ENCODE results near the gene OBI1. TPM values are rescaled to one million over a fixed set of nuclear protein-coding genes. Genes with fewer than 3 reads are reported as not detected.

The OBI1 gene
- total and polyA plus RNA-seq, 10 donors = 4.1 to 14.7 (median 11.5) TPM

DNA sequence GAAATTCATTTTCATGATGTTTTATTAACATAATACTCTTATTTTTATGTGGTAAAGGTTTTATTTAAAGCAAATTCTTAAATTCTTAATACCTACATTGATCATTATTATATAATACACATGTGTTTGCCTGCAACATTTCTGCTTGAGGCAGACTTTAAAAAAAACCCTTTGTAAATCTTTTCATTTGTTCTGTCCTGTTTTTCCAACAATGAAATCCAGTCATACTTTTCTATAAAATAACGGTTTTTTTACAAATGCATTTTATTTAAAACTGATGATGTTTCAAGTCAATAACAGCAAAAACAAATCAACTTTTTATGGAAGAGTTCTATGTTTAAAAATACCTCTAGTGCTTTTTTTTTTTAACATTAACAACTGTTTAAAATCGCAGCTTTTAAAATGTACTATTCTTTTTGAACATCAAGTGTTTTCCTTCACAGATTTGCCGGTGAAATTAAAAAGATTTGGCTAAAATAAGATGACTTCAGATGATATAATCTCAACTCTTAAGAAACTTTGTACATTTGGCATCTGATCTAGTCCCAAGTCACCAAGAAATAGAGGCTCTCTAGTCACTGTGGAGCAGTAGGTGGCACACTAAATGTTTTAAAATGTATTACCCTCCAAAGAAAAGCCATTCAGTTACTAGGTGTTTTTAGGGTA is 60.7 kb downstream of the OBI1 start:
- Histone ChIP-seq H3K9me3 (peaks cover 0 to 25% (median 0%) of the 10 kb centered on the region in 8 donors), H3K27ac (no peak overlapping the region), H3K4me3 (no peak overlapping the region), H3K36me3 (no peaks in the 10 kb centered on the region), H3K27me3 (replicated peaks in 1 of 7) (peaks cover 30 to 97% (median 96%) of the 10 kb centered on the region in 7 donors), H3K4me1 (peaks cover 10 to 52% (median 40%) of the 10 kb centered on the region in 6 donors)
- no peak for DNase-seq
- WGBS, 5 donors = 9 to 15% (median 13%) methylated on average over 3 of the region's 3 CpGs
- TF ChIP-seq, protein P1, sequence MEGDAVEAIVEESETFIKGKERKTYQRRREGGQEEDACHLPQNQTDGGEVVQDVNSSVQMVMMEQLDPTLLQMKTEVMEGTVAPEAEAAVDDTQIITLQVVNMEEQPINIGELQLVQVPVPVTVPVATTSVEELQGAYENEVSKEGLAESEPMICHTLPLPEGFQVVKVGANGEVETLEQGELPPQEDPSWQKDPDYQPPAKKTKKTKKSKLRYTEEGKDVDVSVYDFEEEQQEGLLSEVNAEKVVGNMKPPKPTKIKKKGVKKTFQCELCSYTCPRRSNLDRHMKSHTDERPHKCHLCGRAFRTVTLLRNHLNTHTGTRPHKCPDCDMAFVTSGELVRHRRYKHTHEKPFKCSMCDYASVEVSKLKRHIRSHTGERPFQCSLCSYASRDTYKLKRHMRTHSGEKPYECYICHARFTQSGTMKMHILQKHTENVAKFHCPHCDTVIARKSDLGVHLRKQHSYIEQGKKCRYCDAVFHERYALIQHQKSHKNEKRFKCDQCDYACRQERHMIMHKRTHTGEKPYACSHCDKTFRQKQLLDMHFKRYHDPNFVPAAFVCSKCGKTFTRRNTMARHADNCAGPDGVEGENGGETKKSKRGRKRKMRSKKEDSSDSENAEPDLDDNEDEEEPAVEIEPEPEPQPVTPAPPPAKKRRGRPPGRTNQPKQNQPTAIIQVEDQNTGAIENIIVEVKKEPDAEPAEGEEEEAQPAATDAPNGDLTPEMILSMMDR (IDR thresholded peaks at IDR 0.05 in 8 of 11, conservative IDR thresholded peaks at IDR 0.05 in 3 of 11) = no peak
- no peak for TF ChIP-seq POLR2AphosphoS5 (IDR thresholded peaks at IDR 0.05)
- no peak for TF ChIP-seq POLR2A (IDR thresholded peaks at IDR 0.05)
- intact Hi-C loops (cut with DNase I; ENCODE audit: low total_unique reads) = no loop called here

DNA sequence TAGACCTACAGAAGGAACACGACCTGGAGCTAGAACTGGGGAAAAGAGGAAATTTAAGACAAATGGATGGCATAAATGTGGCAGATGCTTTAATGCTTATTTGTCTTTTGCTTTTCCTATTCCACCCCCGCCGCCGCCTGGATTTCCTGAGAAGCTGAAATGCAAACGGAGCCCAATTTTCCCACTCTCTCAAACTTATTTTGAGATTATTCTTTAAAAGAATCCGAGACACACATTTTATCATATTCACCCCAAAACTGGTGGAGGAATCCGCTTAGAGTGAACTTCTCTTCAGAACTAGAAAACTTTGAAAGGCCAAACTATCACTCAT is 61.4 kb downstream of the OBI1 start:
- no peaks in the 10 kb centered on the region for H3K36me3 ChIP-seq
- H3K27ac ChIP-seq = no peak overlapping the region
- WGBS, 5 donors = 12 to 22% (median 17%) methylated on average over 7 of the region's 7 CpGs
- H3K27me3 ChIP-seq (replicated peaks in 1 of 7) = peaks cover 30 to 97% (median 96%) of the 10 kb centered on the region in 7 donors
- H3K4me3 ChIP-seq = no peak overlapping the region
- TF ChIP-seq POLR2AphosphoS5 (IDR thresholded peaks at IDR 0.05) = no peak
- TF ChIP-seq POLR2A (IDR thresholded peaks at IDR 0.05) = no peak
- TF ChIP-seq, protein P1 (IDR thresholded peaks at IDR 0.05 in 8 of 11, conservative IDR thresholded peaks at IDR 0.05 in 3 of 11) = no peak
- peaks cover 0 to 25% (median 0%) of the 10 kb centered on the region in 8 donors for H3K9me3 ChIP-seq
- DNase-seq = no peak
- intact Hi-C loops (cut with DNase I; ENCODE audit: low total_unique reads) = no loop called here
- H3K4me1 ChIP-seq = peaks cover 9 to 45% (median 33%) of the 10 kb centered on the region in 6 donors

DNA sequence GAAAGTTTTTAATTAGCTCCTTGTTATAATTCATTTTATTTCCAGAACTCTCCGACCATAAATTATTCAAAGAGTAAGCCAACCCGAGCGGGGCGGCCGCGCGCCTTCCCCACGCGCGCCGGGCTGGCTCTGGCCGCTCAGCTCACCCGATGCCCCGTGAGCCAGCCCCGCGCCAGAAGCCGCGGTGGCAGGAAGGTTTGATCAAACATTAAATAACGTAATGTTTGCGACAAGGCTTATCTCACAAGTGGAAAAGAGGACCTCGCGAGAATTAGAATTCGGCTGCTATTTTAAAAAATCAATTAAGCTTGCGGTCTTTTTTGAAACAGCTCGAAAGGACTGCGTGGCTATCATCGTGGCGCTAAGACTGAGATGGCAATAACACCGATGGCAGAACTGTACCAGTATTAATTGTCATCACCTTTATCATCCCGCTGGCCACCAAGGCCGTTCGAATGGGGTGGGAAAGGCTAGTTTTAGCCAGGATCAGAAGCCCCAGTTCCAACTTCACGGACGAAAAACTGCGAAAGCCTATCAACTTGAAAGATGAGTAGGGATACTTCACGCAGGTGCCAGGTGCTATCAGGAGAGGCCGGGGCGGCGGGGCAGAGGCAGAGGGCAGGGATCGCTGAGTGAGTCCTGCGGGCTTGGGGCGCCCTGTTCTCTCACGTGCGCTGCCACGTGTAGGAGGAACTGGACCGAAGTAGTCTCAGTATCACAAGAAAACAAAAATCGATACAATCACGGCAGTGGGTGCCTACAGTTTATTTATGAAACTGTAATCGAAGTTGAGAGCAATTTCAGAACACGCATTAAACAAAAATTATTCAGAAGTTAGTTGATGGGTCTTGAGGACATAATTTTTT is 62.0 kb downstream of the OBI1 start:
- Histone ChIP-seq H3K36me3 (no peaks in the 10 kb centered on the region), H3K9me3 (peaks cover 0 to 25% (median 0%) of the 10 kb centered on the region in 8 donors), H3K27ac (no peak overlapping the region), H3K4me3 (peak overlapping the region in 5 of 8 donors; percentile 20 to 60 (median 27)), H3K4me1 (peaks cover 6 to 40% (median 29%) of the 10 kb centered on the region in 6 donors), H3K27me3 (replicated peaks in 1 of 7) (peaks cover 33 to 98% (median 98%) of the 10 kb centered on the region in 7 donors)
- WGBS, 5 donors = 6 to 14% (median 8%) methylated on average over 50 of the region's 50 CpGs
- TF ChIP-seq POLR2A (IDR thresholded peaks at IDR 0.05) = no peak
- TF ChIP-seq, protein P1 (IDR thresholded peaks at IDR 0.05 in 8 of 11, conservative IDR thresholded peaks at IDR 0.05 in 3 of 11) = no peak
- no peak for TF ChIP-seq POLR2AphosphoS5 (IDR thresholded peaks at IDR 0.05)
- intact Hi-C loops (cut with DNase I; ENCODE audit: low total_unique reads) = no loop called here
- DNase-seq = no peak

DNA sequence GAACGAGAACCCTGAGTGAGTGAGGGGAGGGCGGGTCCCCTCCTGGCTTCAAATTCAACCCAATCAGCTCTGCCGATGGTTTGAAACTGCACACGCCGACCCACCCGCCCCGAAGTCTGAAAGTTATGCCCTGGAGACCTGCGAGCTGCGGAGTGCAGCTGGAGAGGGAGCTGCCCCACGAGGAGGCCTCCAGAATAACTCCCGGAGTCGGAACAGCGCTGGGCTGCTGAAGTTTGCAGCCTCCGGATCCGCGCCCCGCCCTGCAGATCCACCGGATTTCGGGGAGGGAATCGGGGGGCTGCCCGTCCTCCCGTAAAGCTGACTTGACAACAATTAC is 62.6 kb downstream of the OBI1 start:
- intact Hi-C loops (cut with DNase I; ENCODE audit: low total_unique reads) = no loop called here
- TF ChIP-seq, protein P1 (IDR thresholded peaks at IDR 0.05 in 8 of 11, conservative IDR thresholded peaks at IDR 0.05 in 3 of 11) = no peak
- TF ChIP-seq POLR2AphosphoS5 (IDR thresholded peaks at IDR 0.05) (no peak), POLR2A (IDR thresholded peaks at IDR 0.05) (no peak)
- Histone ChIP-seq H3K27ac (no peak overlapping the region), H3K36me3 (no peaks in the 10 kb centered on the region), H3K9me3 (peaks cover 0 to 25% (median 0%) of the 10 kb centered on the region in 8 donors), H3K4me3 (peak overlapping the region in 7 of 8 donors; percentile 15 to 60 (median 25)), H3K27me3 (replicated peaks in 1 of 7) (peaks cover 30 to 100% (median 100%) of the 10 kb centered on the region in 7 donors), H3K4me1 (peaks cover 6 to 37% (median 26%) of the 10 kb centered on the region in 6 donors)
- DNase-seq = no peak
- WGBS, 5 donors = 4 to 19% (median 4%) methylated on average over 16 to 22 of the region's 22 CpGs
